ENCODE results near the gene DGAT2. TPM values are rescaled to one million over a fixed set of nuclear protein-coding genes. Genes with fewer than 3 reads are reported as not detected.
A peak's percentile ranks its signal among the peaks of the same experiment; 100 is the strongest.

Gene DGAT2
- total RNA-seq, 1 donor from 2014 or later = 0.13 TPM

GRCh38 chr11:75801362-75802020, 32.9 kb downstream of the DGAT2 start:
- Mint-ChIP-seq H3K9me3 (ENCODE audit: unreplicated experiment) (no peaks in the 10 kb centered on the region), H3K27me3 (ENCODE audit: unreplicated experiment) (no peaks in the 10 kb centered on the region), H3K4me3 (ENCODE audit: unreplicated experiment) (no peak overlapping the region), H3K4me1 (ENCODE audit: unreplicated experiment) (peaks cover 4% of the 10 kb centered on the region), H3K27ac (ENCODE audit: unreplicated experiment) (no peak overlapping the region), H3K36me3 (ENCODE audit: unreplicated experiment) (no peaks in the 10 kb centered on the region)
- DNase-seq (ENCODE audit: extremely low spot score, unreplicated experiment) = no peak
- no peak for TF ChIP-seq CTCF (IDR thresholded peaks at IDR 0.05)

GRCh38 chr11:75802021-75802912, 33.7 kb downstream of the DGAT2 start:
- Mint-ChIP-seq H3K4me1 (ENCODE audit: unreplicated experiment) (peaks cover 4% of the 10 kb centered on the region), H3K4me3 (ENCODE audit: unreplicated experiment) (no peak overlapping the region), H3K27me3 (ENCODE audit: unreplicated experiment) (no peaks in the 10 kb centered on the region), H3K9me3 (ENCODE audit: unreplicated experiment) (no peaks in the 10 kb centered on the region), H3K36me3 (ENCODE audit: unreplicated experiment) (no peaks in the 10 kb centered on the region), H3K27ac (ENCODE audit: unreplicated experiment) (no peak overlapping the region)
- DNase-seq (ENCODE audit: extremely low spot score, unreplicated experiment) = no peak
- no peak for TF ChIP-seq CTCF (IDR thresholded peaks at IDR 0.05)

DNA sequence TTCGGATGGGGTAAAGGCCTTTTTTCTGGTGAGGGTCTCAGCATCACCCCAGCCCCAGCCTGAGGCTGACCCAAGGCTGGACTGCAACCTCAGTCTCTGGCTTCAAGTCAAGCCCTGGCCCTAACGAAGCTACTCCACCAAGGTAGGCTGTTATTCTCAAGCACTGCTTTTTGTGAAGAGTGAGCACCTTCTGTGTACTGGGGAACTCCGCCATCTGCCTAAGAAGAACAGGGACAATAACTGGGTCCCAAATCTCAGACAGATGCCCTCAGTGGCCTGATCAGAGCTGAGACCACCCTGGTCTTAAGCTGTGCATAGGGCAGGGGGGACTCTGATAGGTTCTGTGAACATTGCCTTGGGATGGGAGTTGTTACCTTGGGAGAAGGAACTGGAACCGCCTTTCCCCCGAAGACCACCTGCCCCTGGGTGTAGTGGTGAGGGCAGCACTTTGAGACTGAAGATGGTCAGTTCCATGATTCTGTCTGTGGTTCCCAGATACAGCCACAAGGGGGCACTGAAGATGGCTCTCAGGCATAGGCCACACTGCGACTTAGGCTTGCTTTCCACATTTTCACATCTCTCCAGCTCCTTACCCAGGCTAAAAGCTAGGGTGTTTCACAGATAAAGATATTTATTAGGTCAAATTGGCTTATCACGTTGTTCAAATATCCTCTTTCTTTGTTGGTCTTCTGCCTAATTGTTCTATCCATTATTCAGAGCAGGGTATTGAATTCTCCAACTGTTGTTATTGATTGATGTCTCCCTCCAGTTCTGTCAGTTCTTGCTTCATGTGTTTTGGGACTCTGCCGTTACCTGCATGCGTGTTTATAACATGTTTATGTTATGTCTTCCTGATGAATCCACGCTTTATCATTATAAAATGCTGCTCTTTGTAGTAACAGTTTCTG, 34.6 kb downstream of the DGAT2 start:
- peak; percentile 90 for DNase-seq (ENCODE audit: extremely low spot score, unreplicated experiment)
- TF ChIP-seq CTCF (IDR thresholded peaks at IDR 0.05) = peak; percentile 93
- H3K4me3 Mint-ChIP-seq (ENCODE audit: unreplicated experiment) = no peak overlapping the region
- H3K9me3 Mint-ChIP-seq (ENCODE audit: unreplicated experiment) = no peaks in the 10 kb centered on the region
- H3K36me3 Mint-ChIP-seq (ENCODE audit: unreplicated experiment) = no peaks in the 10 kb centered on the region
- no peak overlapping the region for H3K27ac Mint-ChIP-seq (ENCODE audit: unreplicated experiment)
- H3K27me3 Mint-ChIP-seq (ENCODE audit: unreplicated experiment) = no peaks in the 10 kb centered on the region
- no peaks in the 10 kb centered on the region for H3K4me1 Mint-ChIP-seq (ENCODE audit: unreplicated experiment)

- Mint-ChIP-seq H3K36me3 (ENCODE audit: unreplicated experiment) (peaks cover 2% of the 10 kb centered on the region), H3K9me3 (ENCODE audit: unreplicated experiment) (no peaks in the 10 kb centered on the region), H3K27me3 (ENCODE audit: unreplicated experiment) (no peaks in the 10 kb centered on the region), H3K27ac (ENCODE audit: unreplicated experiment) (no peak overlapping the region), H3K4me1 (ENCODE audit: unreplicated experiment) (peaks cover 7% of the 10 kb centered on the region), H3K4me3 (ENCODE audit: unreplicated experiment) (no peak overlapping the region)
- no peak for TF ChIP-seq CTCF (IDR thresholded peaks at IDR 0.05)
- no peak for DNase-seq (ENCODE audit: extremely low spot score, unreplicated experiment)
These were observed 40.5 kb downstream of the DGAT2 start for GRCh38 chr11:75809111-75809510.

Data from osteocyte (in vitro differentiated cells).